RWPE2 (cell line): ENCODE measurements around the gene HEXB.

Experiments
- ATAC-seq: fragments of 200-7000 bp; cut with Tn5 transposase; 3 replicates; pipeline ENCODE4 v1.9.1; 2021; ENCODE audit warnings: low read depth
- DNase-seq: peaks from one replicate; pipeline ENCODE4 v3.0.0-alpha.2; 2020; ENCODE audit warnings: low spot score
- H3K27ac ChIP-seq: fragments of 450-650 bp; 2 replicates; pipeline ENCODE4 v1.5.1; 2017; ENCODE audit warnings: mild to moderate bottlenecking; ENCODE audit not compliant: poor library complexity, severe bottlenecking
- H3K27me3 ChIP-seq: fragments of 250-450 bp; sonication (Bioruptor Pico); 2 replicates; pipeline ENCODE4 v1.5.1; 2021; ENCODE audit warnings: mild to moderate bottlenecking, moderate library complexity; ENCODE audit not compliant: insufficient read depth, poor library complexity, severe bottlenecking
- H3K36me3 ChIP-seq: fragments of 250-450 bp; sonication (Bioruptor Pico); 2 replicates; pipeline ENCODE4 v1.5.1; 2020; ENCODE audit warnings: low read depth, mild to moderate bottlenecking, moderate library complexity
- H3K4me1 ChIP-seq: fragments of 250-450 bp; sonication (Bioruptor Pico); 2 replicates; pipeline ENCODE4 v1.5.1; 2021; ENCODE audit warnings: mild to moderate bottlenecking, moderate library complexity; ENCODE audit not compliant: insufficient read depth, poor library complexity, severe bottlenecking
- H3K4me3 ChIP-seq: fragments of 250-450 bp; sonication (Bioruptor Pico); 2 replicates; pipeline ENCODE4 v1.5.1; 2021; ENCODE audit warnings: mild to moderate bottlenecking, moderate library complexity; ENCODE audit not compliant: severe bottlenecking
- H3K9me3 ChIP-seq: fragments of 250-450 bp; sonication (Bioruptor Pico); 2 replicates; pipeline ENCODE4 v1.5.1; 2021; ENCODE audit warnings: mild to moderate bottlenecking, moderate library complexity; ENCODE audit not compliant: severe bottlenecking
- CTCF ChIP-seq: fragments of 450-650 bp; IDR thresholded peaks from one replicate; pipeline ENCODE4 v1.5.1; 2017; ENCODE audit warnings: mild to moderate bottlenecking, moderate library complexity; ENCODE audit not compliant: poor library complexity, severe bottlenecking

HEXB gene

DNA sequence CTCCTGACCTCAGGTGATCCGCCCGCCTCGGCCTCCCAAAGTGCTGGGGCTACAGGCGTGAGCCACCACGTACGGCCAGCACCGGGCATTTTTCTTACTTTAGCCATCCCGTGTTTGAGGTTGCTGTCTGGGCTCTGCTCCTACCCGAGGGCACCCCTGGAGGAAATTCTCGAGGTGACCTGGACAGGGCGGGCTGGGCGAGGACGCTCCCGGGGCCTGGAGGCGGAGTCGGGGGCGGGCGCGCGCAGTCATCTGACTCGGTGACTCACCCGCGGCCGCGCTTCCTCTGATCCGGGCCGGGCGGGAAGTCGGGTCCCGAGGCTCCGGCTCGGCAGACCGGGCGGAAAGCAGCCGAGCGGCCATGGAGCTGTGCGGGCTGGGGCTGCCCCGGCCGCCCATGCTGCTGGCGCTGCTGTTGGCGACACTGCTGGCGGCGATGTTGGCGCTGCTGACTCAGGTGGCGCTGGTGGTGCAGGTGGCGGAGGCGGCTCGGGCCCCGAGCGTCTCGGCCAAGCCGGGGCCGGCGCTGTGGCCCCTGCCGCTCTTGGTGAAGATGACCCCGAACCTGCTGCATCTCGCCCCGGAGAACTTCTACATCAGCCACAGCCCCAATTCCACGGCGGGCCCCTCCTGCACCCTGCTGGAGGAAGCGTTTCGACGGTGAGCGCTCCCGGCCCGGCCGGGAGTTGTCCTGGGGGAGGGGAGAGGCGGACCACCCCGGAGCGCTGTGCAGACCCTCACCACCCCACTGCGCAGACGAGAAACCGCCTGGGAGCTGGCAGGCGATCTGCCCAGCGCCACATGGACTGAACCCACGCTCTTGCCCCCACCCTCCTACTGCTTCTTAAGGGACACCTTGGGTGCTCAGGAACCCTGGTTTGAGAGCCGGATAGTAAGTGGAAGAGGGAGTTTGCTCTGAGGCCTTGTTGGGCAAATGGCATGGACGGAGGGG, at the start of gene HEXB:
Gene HEXB (plus strand): TSS at position 334 of the 952 bp plus-strand sequence. CDS start 28 bp downstream, at position 362.
- Histone ChIP-seq H3K4me3 (peak within 1 kb of the TSS; percentile 65), H3K27ac (peak within 1 kb of the TSS; percentile 43), H3K27me3 (no peaks in the 10 kb centered on the region), H3K36me3 (peaks cover 13% of the 10 kb centered on the region), H3K4me1 (peaks cover 11% of the 10 kb centered on the region), H3K9me3 (no peaks in the 10 kb centered on the region)
- ATAC-seq (peak; percentile 94), DNase-seq (peak; percentile 94)
- TF ChIP-seq CTCF: peak; percentile 6

- DNase-seq (no peak), ATAC-seq (no peak)
- Histone ChIP-seq H3K27ac (no peak overlapping the region), H3K27me3 (no peaks in the 10 kb centered on the region), H3K4me1 (peaks cover 43% of the 10 kb centered on the region), H3K36me3 (peaks cover 53% of the 10 kb centered on the region), H3K9me3 (no peaks in the 10 kb centered on the region), H3K4me3 (no peak overlapping the region)
- TF ChIP-seq CTCF: no peak
These were observed 48.9 kb upstream of the HEXB start for GRCh38 chr5:74636149-74636548.

DNA sequence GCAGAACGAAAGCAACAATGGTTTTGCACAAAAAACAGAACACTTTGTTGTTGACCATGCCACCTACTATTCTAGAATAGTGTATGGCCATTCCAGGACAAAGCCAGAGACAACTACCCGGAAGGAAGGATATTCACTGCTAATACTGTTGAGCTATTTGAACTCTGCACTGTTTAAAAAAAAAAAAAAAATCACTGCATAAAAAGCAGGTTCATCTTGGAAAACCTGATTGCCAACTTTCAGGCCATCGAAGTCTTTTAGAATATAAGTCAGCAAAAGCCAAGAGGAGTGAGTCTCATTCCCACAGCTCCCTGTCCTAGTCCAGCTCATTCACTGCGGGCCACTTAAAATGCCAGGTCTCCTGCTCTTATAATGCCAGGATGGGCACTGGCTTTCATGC, 48.5 kb upstream of the HEXB start:
- peaks cover 53% of the 10 kb centered on the region for H3K36me3 ChIP-seq
- H3K27me3 ChIP-seq: no peaks in the 10 kb centered on the region
- no peak overlapping the region for H3K4me3 ChIP-seq
- no peak for TF ChIP-seq CTCF
- DNase-seq (no peak), ATAC-seq (no peak)
- H3K27ac ChIP-seq: no peak overlapping the region
- H3K4me1 ChIP-seq: peaks cover 41% of the 10 kb centered on the region
- H3K9me3 ChIP-seq: no peaks in the 10 kb centered on the region

GRCh38 chr5:74638544-74638969, 46.5 kb upstream of the HEXB start:
- no peaks in the 10 kb centered on the region for H3K9me3 ChIP-seq
- peaks cover 40% of the 10 kb centered on the region for H3K4me1 ChIP-seq
- peak overlapping the region; percentile 94 for H3K27ac ChIP-seq
- no peak for TF ChIP-seq CTCF
- peak overlapping the region; percentile 93 for H3K4me3 ChIP-seq
- DNase-seq (no peak), ATAC-seq (no peak)
- H3K27me3 ChIP-seq: no peaks in the 10 kb centered on the region
- peaks cover 38% of the 10 kb centered on the region for H3K36me3 ChIP-seq
